GM18505 (cell line): ENCODE measurements around the gene KNTC1.
"Not testable (repeated sequence)": the region's sequence is repeated elsewhere in the genome, so short reads cannot be mapped to it uniquely, and the experiment has no call there.

Experiments
- ATAC-seq: cut with Tn5 transposase; IDR thresholded peaks from one replicate; pipeline ENCODE4 v1.9.1; 2021; ENCODE audit not compliant: unreplicated experiment
- POLR2A ChIP-seq: IDR thresholded peaks from 4 replicates; pipeline ENCODE4 v1.6.1; 2011; ENCODE audit warnings: borderline replicate concordance; ENCODE audit not compliant: insufficient read depth, insufficient read length; ENCODE audit errors: extremely low read depth

Gene KNTC1

GRCh38 chr12:122614839-122615238 is 87.8 kb downstream of the KNTC1 start:
- ATAC-seq = no peak
- no peak for TF ChIP-seq POLR2A

GRCh38 chr12:122615780-122616179 is 88.7 kb downstream of the KNTC1 start:
- no peak for TF ChIP-seq POLR2A
- no peak for ATAC-seq

GRCh38 chr12:122635471-122635870 is 108.4 kb downstream of the KNTC1 start:
- ATAC-seq = no peak
- TF ChIP-seq POLR2A = no peak

GRCh38 chr12:122643207-122643805 is 116.3 kb downstream of the KNTC1 start:
- no peak for TF ChIP-seq POLR2A
- no peak for ATAC-seq

- peak; percentile 86 for ATAC-seq
These were observed 119.6 kb downstream of the KNTC1 start for GRCh38 chr12:122646517-122647217.

GRCh38 chr12:122651520-122652224 is 124.6 kb downstream of the KNTC1 start:
- TF ChIP-seq POLR2A = no peak
- no peak for ATAC-seq

More at GRCh38 chr12:122646517-122647217, 119.6 kb downstream of the KNTC1 start:
- TF ChIP-seq POLR2A = no peak

GRCh38 chr12:122653291-122653690 is 126.2 kb downstream of the KNTC1 start:
- not testable (repeated sequence) for ATAC-seq

GRCh38 chr12:122656298-122656697 is 129.2 kb downstream of the KNTC1 start:
- TF ChIP-seq POLR2A = no peak
- no peak for ATAC-seq

GRCh38 chr12:122659579-122659978 is 132.5 kb downstream of the KNTC1 start:
- no peak for ATAC-seq
- TF ChIP-seq POLR2A = no peak

GRCh38 chr12:122661246-122661645 is 134.2 kb downstream of the KNTC1 start:
- TF ChIP-seq POLR2A = no peak
- no peak for ATAC-seq

GRCh38 chr12:122661938-122662337 is 134.9 kb downstream of the KNTC1 start:
- ATAC-seq = no peak
- TF ChIP-seq POLR2A = no peak

GRCh38 chr12:122665349-122665748 is 138.3 kb downstream of the KNTC1 start:
- TF ChIP-seq POLR2A = no peak
- no peak for ATAC-seq

- no peak for TF ChIP-seq POLR2A
- no peak for ATAC-seq
These were observed 138.7 kb downstream of the KNTC1 start for GRCh38 chr12:122665759-122666158.

- no peak for ATAC-seq
- TF ChIP-seq POLR2A = no peak
These were observed 141.2 kb downstream of the KNTC1 start for GRCh38 chr12:122668268-122668667.

- ATAC-seq = no peak
- no peak for TF ChIP-seq POLR2A
These were observed 142.5 kb downstream of the KNTC1 start for GRCh38 chr12:122669397-122670070.
